ENCODE results near the gene MIPEP. TPM values are rescaled to one million over a fixed set of nuclear protein-coding genes. Genes with fewer than 3 reads are reported as not detected.

The MIPEP gene
- total RNA-seq, 1 experiment from 2014 or later: 14.7 TPM

- in situ Hi-C loops (cut with HindIII; ENCODE audit: low pct_unique_long_range_greater_than_20kb, low sequenced_read_pairs): no loop called here
- no peak for DNase-seq (ENCODE audit: low read depth)
Measured at GRCh38 chr13:23859904-23860303, 29.3 kb downstream of the MIPEP start.

GRCh38 chr13:23859455-23859854 lies 29.7 kb downstream of the MIPEP start:
- no peak for DNase-seq (ENCODE audit: low read depth)
- in situ Hi-C loops (cut with HindIII; ENCODE audit: low pct_unique_long_range_greater_than_20kb, low sequenced_read_pairs): no loop called here

GRCh38 chr13:23858546-23858945 lies 30.7 kb downstream of the MIPEP start:
- in situ Hi-C loops (cut with HindIII; ENCODE audit: low pct_unique_long_range_greater_than_20kb, low sequenced_read_pairs): no loop called here
- DNase-seq (ENCODE audit: low read depth): no peak

GRCh38 chr13:23856008-23856750 lies 33.0 kb downstream of the MIPEP start:
- in situ Hi-C loops (cut with HindIII; ENCODE audit: low pct_unique_long_range_greater_than_20kb, low sequenced_read_pairs): no loop called here
- no peak for DNase-seq (ENCODE audit: low read depth)

GRCh38 chr13:23855360-23855759 lies 33.8 kb downstream of the MIPEP start:
- no peak for DNase-seq (ENCODE audit: low read depth)
- in situ Hi-C loops (cut with HindIII; ENCODE audit: low pct_unique_long_range_greater_than_20kb, low sequenced_read_pairs): no loop called here

GRCh38 chr13:23852351-23852750 lies 36.8 kb downstream of the MIPEP start:
- in situ Hi-C loops (cut with HindIII; ENCODE audit: low pct_unique_long_range_greater_than_20kb, low sequenced_read_pairs): no loop called here
- no peak for DNase-seq (ENCODE audit: low read depth)

- in situ Hi-C loops (cut with HindIII; ENCODE audit: low pct_unique_long_range_greater_than_20kb, low sequenced_read_pairs): no loop called here
- DNase-seq (ENCODE audit: low read depth): no peak
Measured at GRCh38 chr13:23851106-23851505, 38.1 kb downstream of the MIPEP start.

- in situ Hi-C loops (cut with HindIII; ENCODE audit: low pct_unique_long_range_greater_than_20kb, low sequenced_read_pairs): no loop called here
- DNase-seq (ENCODE audit: low read depth): no peak
Measured at GRCh38 chr13:23850134-23850533, 39.1 kb downstream of the MIPEP start.

GRCh38 chr13:23849670-23850069 lies 39.5 kb downstream of the MIPEP start:
- no peak for DNase-seq (ENCODE audit: low read depth)
- in situ Hi-C loops (cut with HindIII; ENCODE audit: low pct_unique_long_range_greater_than_20kb, low sequenced_read_pairs): no loop called here

- in situ Hi-C loops (cut with HindIII; ENCODE audit: low pct_unique_long_range_greater_than_20kb, low sequenced_read_pairs): no loop called here
- DNase-seq (ENCODE audit: low read depth): no peak
Measured at GRCh38 chr13:23848646-23849141, 40.5 kb downstream of the MIPEP start.

- in situ Hi-C loops (cut with HindIII; ENCODE audit: low pct_unique_long_range_greater_than_20kb, low sequenced_read_pairs): no loop called here
- no peak for DNase-seq (ENCODE audit: low read depth)
Measured at GRCh38 chr13:23848019-23848418, 41.2 kb downstream of the MIPEP start.

- no peak for DNase-seq (ENCODE audit: low read depth)
- in situ Hi-C loops (cut with HindIII; ENCODE audit: low pct_unique_long_range_greater_than_20kb, low sequenced_read_pairs): no loop called here
Measured at GRCh38 chr13:23847497-23847896, 41.7 kb downstream of the MIPEP start.

GRCh38 chr13:23845105-23845725 lies 44.0 kb downstream of the MIPEP start:
- in situ Hi-C loops (cut with HindIII; ENCODE audit: low pct_unique_long_range_greater_than_20kb, low sequenced_read_pairs): no loop called here

GRCh38 chr13:23844132-23844531 lies 45.1 kb downstream of the MIPEP start:
- in situ Hi-C loops (cut with HindIII; ENCODE audit: low pct_unique_long_range_greater_than_20kb, low sequenced_read_pairs): no loop called here
- no peak for DNase-seq (ENCODE audit: low read depth)

More at GRCh38 chr13:23845105-23845725, 44.0 kb downstream of the MIPEP start:
- DNase-seq (ENCODE audit: low read depth): no peak

GRCh38 chr13:23843436-23843835 lies 45.8 kb downstream of the MIPEP start:
- DNase-seq (ENCODE audit: low read depth): no peak
- in situ Hi-C loops (cut with HindIII; ENCODE audit: low pct_unique_long_range_greater_than_20kb, low sequenced_read_pairs): no loop called here

GRCh38 chr13:23842406-23842805 lies 46.8 kb downstream of the MIPEP start:
- in situ Hi-C loops (cut with HindIII; ENCODE audit: low pct_unique_long_range_greater_than_20kb, low sequenced_read_pairs): no loop called here
- DNase-seq (ENCODE audit: low read depth): no peak

GRCh38 chr13:23833733-23834611 lies 55.2 kb downstream of the MIPEP start:
- in situ Hi-C loops (cut with HindIII; ENCODE audit: low pct_unique_long_range_greater_than_20kb, low sequenced_read_pairs): no loop called here
- DNase-seq (ENCODE audit: low read depth): no peak

- in situ Hi-C loops (cut with HindIII; ENCODE audit: low pct_unique_long_range_greater_than_20kb, low sequenced_read_pairs): no loop called here
- DNase-seq (ENCODE audit: low read depth): no peak
Measured at GRCh38 chr13:23828866-23829265, 60.3 kb downstream of the MIPEP start.

- in situ Hi-C loops (cut with HindIII; ENCODE audit: low pct_unique_long_range_greater_than_20kb, low sequenced_read_pairs): no loop called here
- no peak for DNase-seq (ENCODE audit: low read depth)
Measured at GRCh38 chr13:23828086-23828485, 61.1 kb downstream of the MIPEP start.

All from Caki2 (cell line).